Stimulated activated CD8-positive, alpha-beta memory T cell treated with anti-CD3 and anti-CD28 coated beads, Interleukin-7, amount 100 ng/mL, for 24 hours (primary cell): Measurements from ENCODE around the gene PLEKHA8.

Experiments used
- DNase-seq: peaks from one replicate; pipeline ENCODE4 v3.0.0-alpha.2; 2020; ENCODE audit warnings: low read depth

Gene PLEKHA8

GRCh38 chr7:30146127-30146612 is 118.0 kb downstream of the PLEKHA8 start:
- DNase-seq = no peak

DNA sequence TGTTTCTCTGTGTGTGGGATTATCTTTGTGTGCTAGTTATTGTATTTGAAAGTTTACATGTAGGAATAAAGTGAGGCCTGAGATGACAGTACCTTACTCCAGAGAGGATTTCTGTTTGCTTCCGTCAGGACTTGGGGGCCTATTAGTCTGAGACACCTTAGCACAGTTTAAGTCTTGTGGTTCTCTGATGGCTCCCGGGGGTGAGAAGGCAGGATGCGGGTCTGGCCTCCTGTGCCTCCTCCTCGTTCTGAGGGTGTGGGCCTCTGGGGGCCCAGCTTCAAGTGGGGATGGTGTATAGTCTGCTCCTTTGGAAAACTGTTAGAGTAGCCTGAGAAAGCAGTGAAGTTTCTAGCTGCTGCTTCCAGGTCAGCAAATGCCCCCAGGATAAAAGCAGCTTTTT is 119.0 kb downstream of the PLEKHA8 start:
- no peak for DNase-seq

DNA sequence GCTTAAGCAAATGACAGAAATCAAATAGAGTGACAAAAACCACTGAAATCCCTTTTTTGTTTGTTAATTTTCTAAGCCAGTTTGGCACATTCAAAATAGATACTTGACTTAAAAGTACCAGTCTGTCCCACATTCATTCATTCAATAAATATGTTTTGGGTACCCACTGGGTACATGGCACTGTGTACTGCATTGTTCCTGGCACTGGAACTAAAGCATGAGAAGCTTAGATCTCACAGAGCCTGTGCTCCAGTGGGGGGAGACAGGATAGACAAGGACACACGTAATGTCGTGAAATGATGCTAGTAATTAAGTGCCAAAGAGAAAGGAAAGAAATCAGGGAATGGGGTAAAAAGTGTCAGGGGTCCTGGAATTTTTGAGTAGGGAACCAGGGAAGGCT is 119.6 kb downstream of the PLEKHA8 start:
- no peak for DNase-seq

GRCh38 chr7:30148426-30148825 is 120.2 kb downstream of the PLEKHA8 start:
- no peak for DNase-seq

DNA sequence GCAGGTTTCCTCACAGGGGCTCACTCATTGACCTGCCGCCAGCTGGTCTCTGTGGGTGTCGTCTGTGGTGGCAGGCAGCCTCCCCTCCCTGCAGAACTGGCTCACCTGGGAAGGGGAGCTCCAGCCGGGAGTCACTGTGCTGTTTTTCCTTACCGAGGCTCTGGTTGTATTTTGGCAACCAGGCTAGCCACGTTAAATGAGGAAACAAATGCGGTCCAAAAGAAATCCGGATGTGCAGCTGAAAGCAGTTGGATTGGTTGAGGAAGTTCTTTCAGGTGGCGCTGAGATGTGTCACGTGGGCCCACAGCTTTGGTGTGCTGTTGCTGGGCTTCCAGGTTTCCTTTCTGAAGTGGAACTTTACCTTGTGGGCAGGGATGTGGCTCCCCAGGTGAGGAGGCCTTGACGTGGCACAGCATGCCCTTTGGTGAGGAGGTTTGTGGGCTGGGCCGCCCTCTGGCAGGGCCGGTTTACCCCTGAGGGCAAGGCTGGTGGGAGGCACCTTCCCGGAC is 120.8 kb downstream of the PLEKHA8 start:
- no peak for DNase-seq

DNA sequence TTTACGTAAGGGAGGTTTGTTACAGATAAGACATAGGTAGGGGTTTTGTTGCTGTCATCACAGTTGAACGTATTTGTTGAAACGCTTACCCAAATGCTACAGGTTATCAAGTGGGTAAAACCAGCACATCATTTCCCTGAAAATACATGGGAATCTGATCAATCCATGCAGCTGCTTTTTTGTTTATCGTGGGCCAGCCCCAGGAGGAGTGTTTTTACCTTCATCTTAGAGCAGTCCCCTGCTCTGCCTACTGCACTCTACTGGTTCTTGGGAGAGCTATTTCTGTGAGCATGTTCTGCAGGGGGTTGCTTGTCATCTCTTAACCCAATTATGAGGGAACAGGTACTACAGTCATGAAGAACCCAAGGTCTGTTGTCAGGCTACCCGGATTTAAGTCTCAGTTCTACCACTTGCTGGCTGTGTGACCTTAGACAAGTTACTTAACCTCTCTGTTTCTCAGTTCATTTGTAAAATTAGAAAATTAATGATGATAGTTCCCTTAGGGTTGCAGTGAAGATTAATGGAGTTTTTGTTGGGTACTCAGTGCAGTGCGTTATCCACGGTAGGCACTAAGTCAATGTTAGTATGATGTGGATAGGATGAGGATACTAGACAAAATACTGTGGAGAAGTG is 121.5 kb downstream of the PLEKHA8 start:
- DNase-seq = no peak

- no peak for DNase-seq
These were observed 122.5 kb downstream of the PLEKHA8 start for GRCh38 chr7:30150711-30151110.

- no peak for DNase-seq
These were observed 125.9 kb downstream of the PLEKHA8 start for GRCh38 chr7:30154111-30154587.

DNA sequence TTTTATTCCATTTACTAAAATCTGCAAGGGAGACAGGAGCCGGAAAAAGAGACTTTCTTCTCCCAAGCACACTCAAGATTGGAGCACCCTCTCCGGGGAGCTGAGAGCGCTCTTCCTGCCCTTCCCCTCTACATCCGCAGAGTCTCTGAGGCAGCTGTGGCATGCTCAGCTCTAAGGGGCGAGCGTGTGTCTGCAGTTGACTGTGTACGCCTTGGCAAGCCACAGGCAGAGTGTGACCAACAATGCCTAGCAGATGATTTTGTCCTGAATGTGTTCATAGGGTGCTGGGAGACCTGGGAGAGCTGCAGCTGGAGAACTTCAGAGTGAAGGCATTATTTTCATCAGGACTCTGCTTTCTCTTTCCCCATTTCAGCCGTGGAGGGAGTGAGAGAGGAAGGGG is 127.3 kb downstream of the PLEKHA8 start:
- DNase-seq = no peak

GRCh38 chr7:30157204-30157603 is 129.0 kb downstream of the PLEKHA8 start:
- no peak for DNase-seq

DNA sequence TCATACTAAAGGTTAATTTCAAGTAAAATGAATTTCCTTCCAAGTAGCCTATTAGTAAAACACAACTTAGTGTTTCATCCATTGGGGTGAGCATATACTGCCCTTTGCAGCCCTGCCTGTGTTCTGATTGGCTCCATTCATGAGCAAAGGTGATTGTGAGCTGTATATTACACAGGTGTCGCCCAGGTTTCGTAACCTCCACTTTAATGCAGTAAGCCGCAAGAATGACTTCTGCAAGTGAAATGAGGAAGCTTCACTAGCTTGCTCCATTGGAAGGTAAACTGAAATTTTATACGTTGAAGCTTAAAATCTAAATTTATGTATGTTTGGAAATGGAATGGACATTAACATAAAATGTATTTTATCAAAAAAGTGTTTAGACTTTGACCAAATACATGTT is 131.0 kb downstream of the PLEKHA8 start:
- DNase-seq = no peak

DNA sequence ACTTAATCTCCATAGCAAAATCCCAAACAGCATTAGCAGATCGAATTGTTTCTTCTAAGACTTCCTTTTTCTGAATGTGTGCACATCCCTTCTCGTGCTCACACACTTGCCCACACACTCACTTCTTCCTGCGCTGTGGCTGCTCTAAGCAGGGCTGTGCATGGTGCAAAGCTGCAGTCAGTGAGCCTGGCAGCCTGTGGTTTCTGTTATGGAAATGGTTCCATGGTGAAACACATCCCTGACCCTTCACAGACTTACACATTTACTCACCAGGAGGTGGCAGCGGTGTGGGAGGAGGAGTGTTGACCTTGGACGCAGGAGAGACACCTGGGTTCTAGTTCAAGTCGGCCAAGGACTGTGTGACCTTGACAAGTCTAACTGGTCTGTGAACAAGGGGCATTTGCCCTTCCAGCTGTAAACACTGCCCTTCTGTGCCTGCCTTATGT is 131.5 kb downstream of the PLEKHA8 start:
- DNase-seq = no peak

DNA sequence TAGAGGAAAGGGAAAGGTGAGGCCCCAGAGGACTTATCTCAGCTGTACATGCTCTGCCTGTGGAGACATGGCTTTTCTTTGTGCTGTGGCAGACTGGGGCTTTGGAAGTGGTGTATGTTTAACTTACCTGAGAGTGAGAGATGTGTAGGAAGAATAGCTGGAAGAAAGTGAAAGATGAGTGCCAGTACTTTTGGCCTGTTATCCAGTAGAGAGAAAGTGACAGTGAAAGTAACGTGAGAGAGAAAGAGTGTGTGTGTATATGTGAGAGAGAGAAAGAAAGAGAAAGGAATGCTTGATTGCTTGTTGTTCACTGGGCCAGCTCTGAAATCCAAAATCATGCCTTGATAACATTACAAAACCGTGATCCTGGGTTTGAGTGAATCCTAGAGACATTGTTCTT is 132.1 kb downstream of the PLEKHA8 start:
- DNase-seq = no peak

DNA sequence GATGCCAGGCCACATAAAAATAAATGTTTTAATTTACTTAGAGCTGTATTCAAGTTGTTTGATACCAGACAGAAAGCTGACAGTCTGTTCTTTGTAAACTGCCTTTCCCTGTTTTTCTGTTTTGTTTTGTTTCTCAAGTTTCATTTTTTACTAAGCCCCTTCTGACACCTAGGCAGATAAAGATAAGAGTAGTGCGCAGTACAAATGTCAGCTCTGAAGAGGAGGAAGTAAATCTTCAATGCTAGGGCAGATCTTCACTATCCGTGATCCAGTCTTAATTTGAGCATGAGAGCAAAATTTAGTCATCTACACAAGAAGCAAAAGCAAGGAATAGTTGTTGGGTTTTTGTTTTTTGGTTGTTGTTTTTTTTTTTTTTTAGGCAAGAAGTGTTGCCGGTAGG is 133.9 kb downstream of the PLEKHA8 start:
- DNase-seq = no peak

GRCh38 chr7:30162622-30163124 is 134.5 kb downstream of the PLEKHA8 start:
- DNase-seq = no peak

DNA sequence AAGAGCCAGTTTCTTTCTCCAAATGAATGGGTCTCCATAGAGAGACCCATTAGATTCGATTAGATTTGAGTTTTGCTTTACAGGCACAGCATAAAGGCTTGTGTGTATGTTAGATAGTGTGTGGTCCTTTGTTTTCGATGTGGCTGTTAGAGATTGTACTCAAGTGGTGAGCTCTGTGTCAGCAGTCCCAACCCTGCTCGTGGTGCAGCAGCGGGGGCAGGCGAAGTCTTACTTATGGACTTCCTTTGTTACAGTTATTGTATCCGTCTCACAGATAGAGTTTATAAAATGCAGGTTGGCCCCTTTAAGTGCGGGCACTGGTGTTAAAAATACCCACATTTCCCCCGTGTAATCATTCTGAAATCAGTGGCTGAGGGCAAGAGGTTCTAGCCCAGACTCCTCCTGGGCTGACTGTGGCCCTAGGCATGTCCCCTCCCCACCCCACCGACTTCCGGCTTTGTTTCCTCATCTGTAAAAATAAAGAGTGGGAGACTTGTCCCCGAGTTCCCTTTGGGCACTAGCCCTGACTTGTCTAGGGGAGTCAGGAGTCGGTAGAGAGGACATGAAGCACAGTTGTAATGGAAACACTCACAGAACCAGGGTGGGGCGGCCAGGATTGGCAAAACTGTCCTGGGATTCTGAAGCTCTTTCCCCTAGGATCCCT is 135.2 kb downstream of the PLEKHA8 start:
- DNase-seq = no peak

- no peak for DNase-seq
These were observed 136.4 kb downstream of the PLEKHA8 start for GRCh38 chr7:30164567-30164966.

- no peak for DNase-seq
These were observed 137.4 kb downstream of the PLEKHA8 start for GRCh38 chr7:30165590-30165989.

DNA sequence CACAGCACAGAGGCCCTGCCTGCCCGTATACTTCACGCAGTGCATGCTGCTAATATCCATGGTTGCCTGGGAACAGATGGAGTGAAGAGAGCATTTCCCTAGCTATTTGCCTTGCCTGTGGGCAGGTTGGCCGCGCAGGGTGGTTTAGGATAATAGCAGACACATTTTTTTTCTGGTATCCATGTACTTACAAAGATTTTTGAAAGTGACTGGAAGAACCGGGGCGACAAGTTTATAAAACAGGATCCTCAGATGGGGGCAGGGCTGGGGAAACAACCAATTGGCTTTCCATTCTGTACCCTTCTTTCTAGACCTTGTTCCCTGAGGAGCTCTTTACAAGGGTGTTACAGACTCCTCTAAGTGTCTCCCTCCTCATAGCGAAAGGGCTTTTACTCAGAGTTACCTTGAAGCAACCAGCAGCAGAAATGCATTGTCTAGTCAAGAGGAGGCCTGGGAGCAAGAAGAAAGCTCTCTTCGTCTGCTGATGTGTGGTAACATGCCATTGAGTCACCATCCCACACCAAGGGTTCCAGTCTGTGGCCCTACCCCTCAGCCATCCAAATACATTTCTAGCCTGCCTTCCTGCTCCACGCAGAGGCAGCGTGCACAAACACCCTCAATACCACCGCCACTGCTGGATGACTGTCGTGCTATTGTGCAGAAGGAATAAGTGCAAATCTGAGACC is 138.1 kb downstream of the PLEKHA8 start:
- DNase-seq = no peak

GRCh38 chr7:30166841-30167235 is 138.6 kb downstream of the PLEKHA8 start:
- DNase-seq = no peak

GRCh38 chr7:30167901-30168300 is 139.7 kb downstream of the PLEKHA8 start:
- DNase-seq = no peak

GRCh38 chr7:30168835-30169573 is 140.8 kb downstream of the PLEKHA8 start:
- no peak for DNase-seq
